GM19025 (cell line): ENCODE data around the gene SLC35G4.
"Not testable (repeated sequence)": the region's sequence is repeated elsewhere in the genome, so short reads cannot be mapped to it uniquely, and the experiment has no call there.

Source experiments
- ATAC-seq: cut with Tn5 transposase; IDR thresholded peaks from one replicate; pipeline ENCODE4 v1.9.1; 2021; ENCODE audit warnings: mild to moderate bottlenecking, low read depth, moderate library complexity; ENCODE audit not compliant: unreplicated experiment

The SLC35G4 gene

GRCh38 chr18:11613073-11613472, 3.7 kb downstream of the SLC35G4 start:
- not testable (repeated sequence) for ATAC-seq

GRCh38 chr18:11613611-11614010, 4.2 kb downstream of the SLC35G4 start:
- not testable (repeated sequence) for ATAC-seq

DNA sequence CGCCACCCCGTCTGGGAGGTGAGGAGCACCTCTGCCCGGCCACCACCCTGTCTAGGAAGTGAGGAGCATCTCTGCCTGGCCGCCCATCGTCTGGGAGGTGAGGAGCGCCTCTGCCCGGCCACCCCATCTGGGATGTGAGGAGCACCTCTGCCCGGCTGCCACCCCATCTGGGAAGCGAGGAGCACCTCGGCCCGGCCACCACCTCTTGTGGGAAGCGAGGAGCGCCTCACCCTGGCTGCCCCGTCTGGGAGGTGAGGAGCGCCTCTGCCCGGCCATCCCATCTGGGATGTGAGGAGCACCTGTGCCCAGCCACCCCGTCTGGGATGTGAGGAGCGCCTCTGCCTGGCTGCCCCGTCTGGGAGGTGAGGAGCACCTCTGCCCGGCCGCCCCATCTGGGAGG, 4.6 kb downstream of the SLC35G4 start:
- ATAC-seq: not testable (repeated sequence)

DNA sequence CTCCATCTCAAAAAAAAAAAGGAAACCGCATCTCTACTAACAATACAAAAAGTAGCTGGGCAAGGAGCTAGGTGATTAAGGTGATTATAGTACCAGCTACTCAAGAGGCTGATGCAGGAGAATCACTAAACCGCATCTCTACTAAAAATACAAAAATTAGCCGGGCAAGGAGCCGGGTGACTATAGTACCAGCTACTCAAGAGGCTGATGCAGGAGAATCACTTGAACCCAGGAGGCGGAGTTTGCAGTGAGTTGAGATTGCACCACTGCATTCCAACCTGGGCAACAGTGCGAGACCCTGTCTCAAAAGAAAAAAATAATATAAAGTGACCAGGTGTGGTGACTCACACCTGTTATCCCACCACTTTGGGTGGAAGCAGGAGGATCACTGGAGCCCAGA, 5.6 kb downstream of the SLC35G4 start:
- not testable (repeated sequence) for ATAC-seq

DNA sequence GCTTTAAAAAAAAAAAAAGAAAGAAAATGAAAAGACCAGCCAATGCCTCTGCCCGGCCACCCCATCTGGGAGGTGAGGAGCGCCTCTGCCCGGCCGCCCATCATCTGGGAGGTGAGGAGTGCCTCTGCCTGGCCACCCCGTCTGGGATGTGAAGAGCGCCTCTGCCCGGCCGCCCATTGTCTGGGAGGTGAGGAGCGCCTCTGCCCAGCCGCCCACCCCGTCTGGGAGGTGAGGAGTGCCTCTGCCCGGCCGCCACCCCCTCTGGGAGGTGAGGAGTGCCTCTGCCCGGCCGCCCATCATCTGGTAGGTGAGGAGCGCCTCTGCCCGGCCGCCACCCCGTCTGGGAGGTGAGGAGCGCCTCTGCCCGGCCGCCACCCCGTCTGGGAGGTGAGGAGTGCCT, 37.9 kb downstream of the SLC35G4 start:
- ATAC-seq: not testable (repeated sequence)

GRCh38 chr18:11647804-11648203, 38.4 kb downstream of the SLC35G4 start:
- ATAC-seq: not testable (repeated sequence)

GRCh38 chr18:11649839-11650238, 40.4 kb downstream of the SLC35G4 start:
- no peak for ATAC-seq

- no peak for ATAC-seq
These were observed 42.5 kb downstream of the SLC35G4 start for GRCh38 chr18:11651899-11652298.

DNA sequence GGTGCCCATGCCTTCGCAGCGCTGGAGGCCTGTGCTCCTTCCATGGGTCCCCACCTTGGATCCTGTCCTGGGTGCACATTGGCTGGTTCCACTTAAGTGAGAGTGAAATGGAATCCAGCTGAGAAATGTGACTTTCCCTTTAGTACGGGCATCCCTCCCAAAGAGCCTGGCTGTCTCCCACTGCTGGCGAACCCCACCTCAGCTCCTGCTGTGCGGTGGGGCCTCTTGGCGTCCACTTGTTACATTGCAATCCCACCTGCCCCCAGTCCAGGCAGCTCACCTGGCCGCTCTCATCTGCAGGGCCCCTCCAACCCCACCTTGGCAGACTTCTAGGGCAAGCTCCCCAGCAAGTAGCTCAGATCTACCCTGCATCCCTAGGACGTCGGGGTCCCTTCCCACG, 44.1 kb downstream of the SLC35G4 start:
- no peak for ATAC-seq

- no peak for ATAC-seq
These were observed 45.6 kb downstream of the SLC35G4 start for GRCh38 chr18:11654736-11655605.

DNA sequence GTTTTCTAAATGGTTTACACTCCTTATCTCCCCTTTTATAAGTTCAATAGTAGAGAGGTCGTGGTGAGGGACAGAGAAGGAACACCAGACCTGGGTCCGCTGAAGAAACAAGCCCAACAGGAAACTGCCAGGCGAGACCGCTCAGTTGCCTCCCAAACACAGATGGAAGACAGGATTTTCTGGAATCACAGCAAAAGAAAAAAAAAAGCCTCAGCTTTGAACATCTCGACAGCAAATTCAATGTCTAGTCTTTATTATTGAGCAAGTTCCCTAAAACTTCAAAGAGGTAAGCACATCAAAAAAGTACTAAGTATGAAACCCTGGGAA, 46.2 kb downstream of the SLC35G4 start:
- no peak for ATAC-seq

GRCh38 chr18:11657152-11657551, 47.8 kb downstream of the SLC35G4 start:
- ATAC-seq: no peak

DNA sequence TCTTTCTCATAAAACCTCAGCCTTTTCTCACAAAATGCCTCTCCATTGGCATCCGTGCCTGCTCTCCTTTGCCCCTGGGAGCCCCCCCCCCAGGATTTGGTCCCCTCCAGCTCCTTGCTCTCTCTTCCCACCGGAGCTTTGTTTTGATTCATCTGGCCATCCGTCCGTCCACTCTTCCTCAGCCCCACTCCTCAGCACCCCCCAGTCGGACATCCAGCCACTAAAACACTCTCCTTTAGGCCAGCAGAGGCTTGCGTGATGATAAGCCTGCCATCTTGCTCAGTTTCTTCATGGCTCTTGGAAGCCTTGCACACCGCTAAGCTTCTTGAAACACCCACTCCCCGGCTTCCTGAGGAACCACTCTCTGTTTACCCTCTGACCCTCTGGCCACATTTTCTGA, 48.2 kb downstream of the SLC35G4 start:
- ATAC-seq: no peak

- ATAC-seq: no peak
These were observed 48.6 kb downstream of the SLC35G4 start for GRCh38 chr18:11658019-11658418.

DNA sequence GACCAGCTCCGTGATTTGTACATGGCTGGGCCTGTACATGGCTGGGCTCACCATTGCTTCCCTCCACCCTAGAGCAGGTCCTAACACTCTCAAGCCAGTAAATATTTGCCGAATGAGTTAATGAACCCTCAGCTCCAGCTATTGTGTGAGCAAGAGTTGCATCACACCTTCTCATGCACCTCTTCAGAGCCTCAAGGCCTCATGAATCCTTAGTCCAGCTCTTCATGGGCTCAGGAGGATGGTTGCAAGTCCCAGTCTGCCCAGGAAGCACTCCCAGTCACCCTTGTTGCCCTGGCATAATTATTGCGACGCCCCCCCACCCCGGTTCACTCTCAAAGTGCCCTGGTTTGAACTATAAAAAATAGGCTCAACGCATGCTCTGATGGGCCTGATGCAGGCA, 49.6 kb downstream of the SLC35G4 start:
- ATAC-seq: no peak
